G401 (cell line): ENCODE measurements around the gene CRIM1. TPM values are rescaled to one million over a fixed set of nuclear protein-coding genes. Genes with fewer than 3 reads are reported as not detected.

Experiments
- DNase-seq: peaks from one replicate; pipeline ENCODE4 v3.0.0-alpha.2; 2015; ENCODE audit warnings: low spot score
- in situ Hi-C: cut with HindIII; loops from 2 replicates; pipeline ENCODE4 v1.10.0; 2016; ENCODE audit warnings: low sequenced_read_pairs, mixed read lengths
- total RNA-seq: library from RNA; depleted of rRNA; stranded (reverse); fragments of >200 nt; shearing (Covaris generic); gene quantifications from 2 replicates; pipeline ENCODE4 v1.2.3, GENCODE V29; 2014

Gene CRIM1
- total RNA-seq, 1 experiment from 2014 or later = 43.4 TPM

DNA sequence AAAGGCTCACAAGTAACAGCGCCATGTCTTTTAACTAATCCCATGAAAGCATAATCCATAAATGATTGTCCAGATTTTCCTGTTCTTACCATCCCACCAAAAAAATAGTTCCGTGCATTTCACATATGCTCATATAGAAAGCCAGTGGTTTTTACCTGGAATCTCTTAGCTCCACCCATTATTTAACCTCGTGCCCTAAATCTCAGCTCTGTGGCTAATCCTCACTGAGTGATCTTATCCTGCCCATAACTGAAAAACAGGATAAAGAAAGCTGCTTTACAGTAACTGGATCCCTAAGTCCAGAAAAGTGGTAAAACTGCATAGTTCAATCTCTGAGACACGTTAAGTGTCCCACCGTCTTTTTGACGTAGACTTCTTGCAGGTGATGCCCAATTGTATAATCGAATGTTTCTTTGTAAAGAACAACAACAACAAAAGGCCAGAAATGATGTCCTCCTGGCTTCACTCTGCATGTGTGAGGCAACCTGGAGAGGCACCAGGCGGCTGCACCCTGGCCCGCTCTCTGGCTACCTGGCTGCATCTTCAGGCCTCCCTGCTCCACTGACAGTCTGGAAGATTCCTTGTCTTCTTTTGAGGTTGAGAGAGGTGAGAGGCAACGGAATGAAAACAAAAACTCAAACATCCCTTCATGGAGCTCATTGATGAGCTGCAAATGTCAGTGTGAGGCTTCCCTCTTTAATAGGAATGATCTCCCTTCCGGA is 203.8 kb downstream of the CRIM1 start:
- in situ Hi-C loops = no loop called here
- DNase-seq = no peak

DNA sequence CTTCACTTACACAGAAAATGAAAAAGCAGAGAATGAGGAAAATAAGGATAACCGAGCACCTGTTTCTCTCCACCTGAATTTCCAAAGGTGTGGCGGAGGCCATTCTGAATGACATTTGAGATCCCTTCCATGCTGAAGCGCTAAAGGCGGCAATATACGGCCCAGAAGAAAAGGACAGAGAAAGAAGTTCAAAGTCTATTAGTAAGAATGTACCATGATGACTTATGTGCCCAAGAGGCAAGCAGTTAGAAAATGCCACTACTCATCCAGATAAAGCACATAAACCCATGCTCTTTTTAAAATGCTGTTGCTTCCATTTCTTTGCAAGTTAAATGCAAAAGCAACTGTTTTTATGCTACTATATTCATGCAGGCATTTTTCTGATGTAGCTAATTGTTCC is 205.1 kb downstream of the CRIM1 start:
- no peak for DNase-seq
- in situ Hi-C loops = no loop called here

DNA sequence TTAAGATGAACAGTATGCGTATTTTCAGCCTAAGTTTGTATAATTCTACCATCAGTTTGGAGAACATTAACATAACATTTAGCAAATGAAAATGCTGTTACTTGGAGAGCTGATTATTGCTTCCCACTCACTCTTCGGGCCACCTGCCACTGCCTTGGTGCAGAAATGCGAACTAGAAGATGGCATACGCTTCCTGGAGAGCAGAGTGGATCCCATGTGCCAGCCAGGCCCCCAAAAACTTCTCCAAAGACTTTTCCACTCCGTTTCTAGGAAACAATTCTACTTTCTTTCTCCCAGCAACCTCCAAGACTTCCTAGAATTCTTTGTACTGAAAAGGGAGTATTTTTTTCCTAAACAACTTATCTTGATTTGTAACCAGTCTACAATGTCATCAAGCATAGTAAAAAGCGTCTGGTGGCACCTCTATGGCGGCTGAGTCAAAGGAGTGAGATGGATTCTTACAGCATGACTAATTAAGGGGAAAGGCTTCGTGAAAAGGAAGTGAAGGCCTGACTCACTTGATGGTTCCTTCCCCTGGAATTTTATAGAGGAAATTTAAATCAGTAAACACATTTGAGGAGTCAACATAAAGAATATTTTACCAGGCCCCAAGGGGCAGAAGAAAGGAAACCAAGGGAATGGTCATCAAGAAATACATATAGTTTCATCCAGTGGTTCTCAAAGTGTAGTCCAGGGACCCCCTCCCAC is 205.8 kb downstream of the CRIM1 start:
- in situ Hi-C loops = no loop called here
- no peak for DNase-seq

DNA sequence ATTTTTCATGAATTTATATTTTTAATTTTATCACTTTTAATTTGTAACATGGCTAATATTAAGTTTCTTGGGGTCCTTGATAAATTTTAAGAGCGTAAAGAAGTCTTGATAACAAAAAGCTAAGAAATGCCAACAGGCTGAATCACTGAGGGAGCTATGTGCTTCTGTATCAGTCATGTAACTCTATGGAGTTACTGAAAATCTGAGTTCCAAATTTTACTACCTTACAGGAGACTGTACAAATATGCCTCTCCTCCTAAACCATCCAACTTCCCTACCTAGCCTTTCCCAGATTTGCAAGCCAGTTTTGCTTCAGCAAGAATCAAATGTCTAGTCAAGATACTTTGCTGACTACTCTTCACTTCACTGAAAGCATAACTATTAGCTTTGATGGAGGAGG is 206.7 kb downstream of the CRIM1 start:
- no peak for DNase-seq
- in situ Hi-C loops = no loop called here

GRCh38 chr2:36562973-36563532 is 207.5 kb downstream of the CRIM1 start:
- in situ Hi-C loops = no loop called here
- DNase-seq = no peak

- DNase-seq = no peak
- in situ Hi-C loops = no loop called here
Measured at GRCh38 chr2:36564377-36564930, 208.9 kb downstream of the CRIM1 start.

DNA sequence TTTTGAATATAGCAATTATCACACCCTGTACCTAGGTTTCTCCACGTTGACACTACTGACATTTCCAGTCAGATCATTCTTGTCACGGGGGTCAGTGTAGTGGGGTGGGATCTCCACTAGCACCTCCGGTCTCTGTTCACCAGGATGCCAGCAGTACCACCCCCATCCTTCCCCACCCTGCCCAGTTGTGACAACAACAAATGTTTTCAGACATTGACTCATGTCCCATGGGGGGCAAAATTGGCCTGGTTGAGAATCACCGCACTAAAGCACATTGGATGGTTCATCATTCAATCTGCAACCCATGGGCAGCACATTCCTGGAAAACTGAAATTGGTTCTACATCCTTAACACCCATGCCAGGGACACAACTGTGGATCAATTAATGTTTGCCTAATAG is 210.1 kb downstream of the CRIM1 start:
- in situ Hi-C loops = no loop called here
- DNase-seq = no peak

DNA sequence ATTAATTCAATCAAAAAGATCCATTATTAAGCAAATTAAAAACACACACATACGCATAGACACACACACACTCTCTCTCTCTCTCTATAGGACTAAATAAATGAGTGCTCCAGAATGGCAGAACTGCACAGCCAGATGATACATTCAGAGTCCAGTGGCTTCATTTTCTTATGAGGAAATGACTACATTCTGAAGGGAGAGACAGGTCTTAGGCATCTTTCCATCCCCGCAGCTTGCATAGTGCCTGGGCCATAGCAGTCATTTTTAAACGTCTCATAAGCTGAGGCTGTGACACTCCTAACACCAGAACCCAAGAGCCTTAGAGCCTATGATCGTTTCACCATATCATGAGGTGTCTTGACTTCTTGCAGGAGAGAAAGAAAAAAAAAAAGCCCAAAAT is 211.3 kb downstream of the CRIM1 start:
- in situ Hi-C loops = no loop called here
- DNase-seq = no peak

- in situ Hi-C loops = no loop called here
- no peak for DNase-seq
Measured at GRCh38 chr2:36567711-36568408, 212.3 kb downstream of the CRIM1 start.

DNA sequence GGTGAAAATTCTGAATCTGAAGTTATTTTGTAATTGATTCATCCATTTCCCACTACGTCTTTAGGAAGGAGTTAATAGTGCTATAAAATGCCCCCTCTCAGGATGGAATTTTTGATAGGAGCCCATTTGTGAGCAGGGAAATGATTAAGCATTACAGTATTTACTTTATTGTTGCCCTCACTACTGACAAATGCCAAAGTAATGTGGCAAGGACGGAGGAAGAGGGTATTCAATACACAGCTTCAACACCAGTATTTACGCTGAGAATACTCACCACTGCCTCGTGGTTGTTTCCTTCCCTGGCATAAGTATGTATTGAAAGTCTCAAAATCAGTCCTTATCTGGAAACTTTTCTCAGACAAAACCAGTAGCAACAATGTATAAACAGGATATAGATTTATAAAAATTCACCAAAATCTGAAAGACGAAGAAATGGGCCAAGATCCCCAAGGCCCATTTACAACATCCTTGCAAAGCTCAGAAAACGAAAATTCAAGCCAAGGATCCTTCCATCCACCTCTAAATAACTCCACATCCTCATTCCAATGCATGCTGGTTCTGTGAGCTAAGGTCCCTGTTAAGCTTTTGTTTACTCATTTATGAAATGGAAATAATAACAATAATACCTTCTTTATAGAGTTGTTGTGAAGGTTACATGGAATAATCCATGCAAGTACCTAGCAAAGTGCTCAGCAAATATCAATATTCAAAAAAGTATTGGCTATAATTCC is 213.1 kb downstream of the CRIM1 start:
- DNase-seq = no peak
- in situ Hi-C loops = no loop called here

DNA sequence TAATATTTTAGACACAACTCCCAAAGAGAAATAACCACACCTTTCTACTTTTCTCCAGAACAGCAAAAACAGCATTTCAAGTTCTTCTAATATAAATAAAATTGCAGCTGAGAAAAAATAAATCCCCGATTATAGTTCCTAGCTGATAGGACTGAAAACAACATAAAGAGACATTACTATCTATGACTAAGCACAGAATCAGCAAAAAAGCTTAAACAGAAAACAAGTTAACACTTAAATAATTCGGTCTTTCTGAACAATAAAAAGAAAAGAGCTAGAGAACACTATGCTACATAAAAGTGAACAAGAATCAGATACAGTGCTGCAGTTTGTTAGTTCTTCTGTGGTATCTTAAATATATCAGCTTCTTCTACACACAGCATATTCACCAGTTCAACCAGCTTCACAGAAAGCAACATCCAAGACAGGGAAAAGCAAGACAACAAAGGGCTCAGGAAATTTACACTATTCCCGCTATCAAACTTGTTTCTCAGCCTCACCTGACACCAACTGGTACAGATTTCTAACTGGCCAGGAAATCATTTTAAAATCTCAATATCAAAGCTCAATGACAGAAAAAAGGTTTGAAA is 213.8 kb downstream of the CRIM1 start:
- DNase-seq = no peak
- in situ Hi-C loops = no loop called here

DNA sequence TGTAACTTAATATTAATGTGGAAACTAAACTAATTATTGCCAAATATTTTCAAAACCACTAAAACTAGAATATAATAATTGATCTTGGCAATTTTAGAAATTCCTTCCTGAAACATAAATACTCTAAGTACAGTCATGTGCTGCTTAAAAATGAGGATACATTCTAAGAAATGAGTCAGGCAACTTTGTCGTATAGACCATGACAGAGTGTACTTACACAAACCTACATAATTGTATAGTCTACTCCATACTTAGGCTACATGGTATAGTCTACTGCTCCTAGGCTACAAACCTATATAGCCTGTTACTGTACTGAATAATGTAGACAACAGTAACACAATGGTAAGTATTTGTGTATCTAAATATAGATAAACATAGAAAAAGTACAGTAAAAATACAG is 214.8 kb downstream of the CRIM1 start:
- in situ Hi-C loops = no loop called here
- DNase-seq = no peak

DNA sequence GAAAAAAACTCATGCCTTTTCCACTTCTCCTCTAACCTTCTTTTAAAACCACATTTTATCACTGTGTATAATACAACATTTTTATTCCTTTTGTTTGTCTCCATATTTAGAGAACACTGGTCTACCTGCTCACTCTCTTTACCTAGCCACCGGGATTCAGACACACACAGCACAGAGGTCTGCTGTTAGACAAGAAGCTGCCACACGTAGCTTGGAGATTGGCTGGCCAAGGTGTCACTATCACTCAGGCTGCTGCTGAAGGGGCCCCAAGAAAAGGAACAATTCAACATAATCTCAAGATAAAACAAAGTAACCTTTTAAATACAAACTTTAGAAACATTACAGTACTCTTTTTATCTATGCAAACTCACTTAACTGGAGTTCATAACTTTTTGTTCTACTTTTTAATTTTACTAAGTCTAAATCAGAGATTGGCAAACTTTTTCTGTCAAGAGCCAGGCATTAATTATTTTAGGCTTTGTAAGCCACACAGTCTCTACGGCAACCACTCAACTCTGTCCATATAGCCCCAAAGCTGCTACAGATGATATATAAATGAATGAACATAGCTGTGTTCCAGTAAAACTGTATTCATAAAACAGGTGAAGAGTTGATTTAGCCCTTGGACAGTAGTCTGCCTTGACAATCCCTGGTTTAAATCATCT is 216.6 kb downstream of the CRIM1 start:
- no peak for DNase-seq
- in situ Hi-C loops = no loop called here

GRCh38 chr2:36572719-36573059 is 217.1 kb downstream of the CRIM1 start:
- DNase-seq = no peak

DNA sequence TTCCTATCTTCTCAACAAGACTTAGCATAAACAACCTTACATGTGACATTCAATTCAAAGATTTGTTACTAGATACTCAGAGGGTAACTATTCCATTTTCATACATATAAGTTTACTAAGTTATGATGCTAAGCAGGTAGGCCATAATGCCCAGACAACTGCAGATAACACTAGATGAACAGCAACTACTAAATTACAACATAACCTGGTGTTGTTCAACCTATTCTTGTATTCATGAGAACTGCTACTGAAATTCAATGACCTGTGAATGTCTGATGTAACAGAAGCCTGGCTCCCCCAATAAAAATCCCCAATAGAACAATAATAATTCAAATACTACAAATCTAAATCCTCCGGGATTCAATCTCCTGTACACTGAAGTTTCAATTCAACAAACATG is 217.6 kb downstream of the CRIM1 start:
- in situ Hi-C loops = no loop called here
- no peak for DNase-seq

More at GRCh38 chr2:36572719-36573059, 217.1 kb downstream of the CRIM1 start:
- in situ Hi-C loops = no loop called here

- in situ Hi-C loops = no loop called here
- DNase-seq = no peak
Measured at GRCh38 chr2:36574560-36574959, 219.0 kb downstream of the CRIM1 start.

- in situ Hi-C loops = no loop called here
- DNase-seq = no peak
Measured at GRCh38 chr2:36577884-36578283, 222.3 kb downstream of the CRIM1 start.
